ENCODE data around the gene TPRA1.
A peak's percentile ranks its signal among the peaks of the same experiment; 100 is the strongest.
"Not testable (repeated sequence)": the region's sequence is repeated elsewhere in the genome, so short reads cannot be mapped to it uniquely, and the experiment has no call there.

Gene TPRA1

DNA sequence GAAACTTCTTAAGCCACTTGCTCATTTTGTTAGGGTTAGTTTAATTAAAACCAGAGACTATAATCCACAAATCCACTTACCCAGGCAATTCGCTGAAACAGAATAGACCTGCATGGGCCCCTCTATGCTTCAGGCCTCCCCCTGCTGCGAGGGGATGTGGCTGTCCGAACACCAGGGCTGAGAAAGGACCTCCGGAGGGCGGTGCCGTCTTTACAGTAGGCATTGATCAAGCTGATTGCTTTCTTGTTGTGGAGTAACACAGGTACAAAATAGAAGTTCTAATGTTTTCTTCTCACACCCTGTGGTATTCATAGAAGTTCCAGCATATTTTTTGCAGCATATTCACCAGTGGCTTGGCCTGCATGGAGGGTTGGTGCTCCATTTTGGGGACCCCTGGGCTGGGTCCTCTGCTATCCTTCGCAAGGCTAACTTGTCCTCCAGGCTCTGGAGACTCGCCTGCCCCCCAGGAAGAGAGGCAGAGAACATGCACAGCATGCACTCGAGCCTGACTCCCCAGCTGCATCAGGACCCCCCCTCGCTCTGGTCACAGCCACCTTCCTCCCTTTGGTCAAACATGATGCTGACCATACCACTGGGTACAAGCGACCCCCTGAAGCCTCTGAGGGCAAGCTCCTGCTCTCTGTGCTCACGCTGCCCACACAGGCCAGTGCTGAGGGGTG is 55.3 kb downstream of the TPRA1 start:
- DNase-seq: no peak

DNA sequence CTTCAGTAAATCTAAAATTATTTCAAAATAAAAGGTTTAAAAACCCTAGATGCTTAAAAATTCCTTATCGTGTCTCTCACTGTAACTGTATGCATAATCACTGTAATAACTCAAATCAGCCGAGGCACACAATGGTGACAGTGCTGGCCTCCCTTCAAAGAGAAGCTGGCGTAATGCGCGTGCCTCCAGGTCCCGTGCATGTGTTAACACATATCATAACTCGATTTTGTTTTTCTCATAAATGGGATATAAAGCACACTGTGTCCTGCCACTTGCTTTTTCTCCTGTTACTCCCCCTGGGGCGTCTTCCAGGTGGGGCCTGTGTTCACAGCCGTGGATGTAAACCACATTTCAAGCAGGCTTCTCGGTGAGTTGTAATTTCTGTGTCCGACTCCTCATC is 56.0 kb downstream of the TPRA1 start:
- peak; percentile 11 for DNase-seq

DNA sequence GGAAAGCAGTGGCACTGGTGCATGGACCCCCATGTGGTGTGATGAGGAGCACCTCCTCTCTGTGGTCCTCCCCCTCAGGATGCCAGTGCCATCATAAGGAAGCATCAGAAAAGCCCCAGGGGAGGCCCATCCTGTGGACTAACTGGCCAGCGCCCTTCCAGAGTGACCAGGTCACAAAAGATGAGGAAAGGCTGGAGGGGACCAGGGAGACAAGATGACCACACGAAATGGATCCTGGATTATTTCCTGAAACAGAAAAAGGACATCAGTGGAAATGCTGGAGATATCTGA is 56.4 kb downstream of the TPRA1 start:
- DNase-seq: no peak

DNA sequence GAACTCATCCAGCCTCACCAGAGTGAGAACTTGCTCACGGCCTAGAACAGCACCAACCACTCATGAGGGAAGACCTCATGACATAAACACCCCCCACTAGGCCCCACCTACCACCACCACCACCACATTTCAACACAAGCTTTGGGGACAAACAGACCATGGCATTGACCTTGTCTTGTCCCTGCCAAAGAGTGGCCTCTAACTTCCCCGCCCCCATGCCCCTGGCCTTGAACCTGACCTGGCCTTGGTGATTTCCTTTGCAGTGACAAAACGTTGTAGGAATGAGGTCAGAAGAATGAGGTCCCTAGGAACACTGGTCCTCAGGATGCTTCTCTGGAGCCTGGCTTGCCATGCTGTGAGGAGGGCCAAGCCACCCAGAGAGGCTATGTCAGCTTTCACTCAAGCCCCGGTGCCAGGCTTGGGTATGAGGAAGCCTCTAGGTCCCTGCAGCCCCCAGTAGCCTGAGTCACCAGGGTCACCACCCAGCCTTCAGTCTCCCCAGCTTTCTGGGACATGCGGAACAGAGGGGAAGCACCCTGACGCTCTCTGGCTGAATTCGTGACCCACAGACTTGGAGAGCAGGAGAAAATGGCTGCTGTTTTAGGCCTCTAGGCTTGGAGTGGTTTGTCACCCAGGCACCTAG is 57.9 kb downstream of the TPRA1 start:
- DNase-seq: no peak

DNA sequence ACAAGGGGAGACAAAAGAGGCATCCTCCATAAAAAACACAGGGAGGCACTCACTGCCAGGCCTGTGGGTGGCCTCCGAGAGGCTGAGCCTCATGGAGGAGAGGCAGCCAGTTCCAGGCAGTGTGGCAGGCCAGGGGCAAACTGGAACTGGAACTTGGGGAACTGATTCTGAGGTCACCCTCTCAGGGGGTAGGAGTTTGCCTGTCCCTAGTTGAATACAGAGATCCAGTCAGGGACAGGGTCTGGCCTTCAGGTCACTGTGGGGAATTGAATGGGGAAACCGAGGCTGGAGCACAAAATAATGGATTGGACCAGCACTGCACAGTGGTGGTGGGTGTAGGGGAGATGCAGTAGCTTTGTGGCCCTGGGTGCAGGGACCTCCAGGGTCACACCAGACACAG is 58.7 kb downstream of the TPRA1 start:
- DNase-seq: no peak

DNA sequence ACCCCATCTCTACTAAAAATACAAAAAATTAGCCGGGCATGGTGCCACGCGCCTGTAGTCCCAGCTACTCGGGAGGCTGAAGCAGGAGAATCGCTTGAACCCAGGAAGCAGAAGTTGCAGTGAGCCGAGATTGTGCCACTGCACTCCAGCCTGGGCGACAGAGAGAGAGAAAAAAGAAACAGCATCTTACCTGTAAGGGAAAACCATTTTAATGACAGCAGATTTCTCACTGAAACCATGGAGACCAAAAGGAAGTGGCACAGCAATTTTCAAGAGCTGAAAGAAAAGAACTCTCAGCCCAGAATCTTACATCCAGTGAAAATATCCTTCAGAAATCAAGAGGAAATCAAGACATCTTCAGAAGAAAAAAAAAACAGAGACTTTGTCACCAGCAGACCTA is 59.7 kb downstream of the TPRA1 start:
- DNase-seq: not testable (repeated sequence)

DNA sequence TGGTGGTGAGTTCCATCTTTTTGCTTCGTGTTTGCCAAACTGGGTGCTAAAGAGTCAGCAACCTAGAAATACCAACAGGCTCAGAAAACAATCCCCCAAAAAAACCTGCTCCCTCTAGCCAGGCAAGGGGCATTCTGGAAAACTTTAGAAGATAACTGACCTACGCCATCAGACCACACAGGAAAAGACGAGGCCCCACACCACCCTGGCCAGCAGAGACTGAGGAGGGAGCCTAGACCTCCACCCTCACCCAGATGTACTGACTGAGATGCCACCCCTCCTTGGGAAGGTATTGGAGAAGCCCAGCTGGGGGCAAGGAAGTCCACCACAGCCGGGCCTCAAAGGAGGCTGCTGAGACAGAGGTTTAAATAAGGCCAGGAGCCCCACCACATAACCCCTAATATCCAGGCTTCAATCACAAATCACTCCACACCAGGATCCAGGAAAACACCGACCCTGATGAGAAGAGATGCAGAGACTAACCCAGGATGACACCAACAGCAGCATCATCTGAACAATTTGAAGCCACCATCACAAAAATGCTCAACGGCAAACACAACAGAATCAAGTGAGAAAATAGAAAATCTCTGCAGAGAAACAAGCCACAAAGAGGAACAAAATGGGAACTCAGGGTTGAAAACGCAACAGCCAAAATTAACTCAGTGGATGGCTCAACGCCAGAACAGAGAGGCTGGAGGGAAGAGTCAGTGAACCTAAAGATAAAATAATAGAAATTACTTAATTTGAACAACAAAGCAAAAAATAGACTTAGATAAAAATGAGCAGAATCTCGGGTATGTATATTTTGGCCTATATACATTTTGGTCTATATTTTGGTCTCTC is 61.0 kb downstream of the TPRA1 start:
- DNase-seq: no peak

DNA sequence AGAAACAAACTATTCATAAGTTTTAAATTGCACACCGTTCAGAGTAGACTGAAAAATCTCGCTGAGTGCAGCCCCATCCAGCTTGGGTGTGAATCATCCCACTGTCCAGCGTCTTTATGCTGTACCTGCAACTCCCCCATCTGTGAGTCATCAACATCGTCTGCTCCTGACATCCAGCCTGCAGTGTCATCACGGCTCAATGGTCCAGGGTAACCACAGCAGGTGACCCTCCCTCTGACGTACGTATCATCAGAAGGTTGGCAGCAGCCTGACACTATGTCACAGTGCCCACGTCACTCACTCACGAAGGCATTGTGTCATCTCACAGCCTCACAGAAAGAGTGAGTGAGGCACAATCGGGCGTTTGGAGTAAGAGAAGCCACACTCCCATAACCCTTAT is 65.2 kb downstream of the TPRA1 start:
- DNase-seq: no peak

DNA sequence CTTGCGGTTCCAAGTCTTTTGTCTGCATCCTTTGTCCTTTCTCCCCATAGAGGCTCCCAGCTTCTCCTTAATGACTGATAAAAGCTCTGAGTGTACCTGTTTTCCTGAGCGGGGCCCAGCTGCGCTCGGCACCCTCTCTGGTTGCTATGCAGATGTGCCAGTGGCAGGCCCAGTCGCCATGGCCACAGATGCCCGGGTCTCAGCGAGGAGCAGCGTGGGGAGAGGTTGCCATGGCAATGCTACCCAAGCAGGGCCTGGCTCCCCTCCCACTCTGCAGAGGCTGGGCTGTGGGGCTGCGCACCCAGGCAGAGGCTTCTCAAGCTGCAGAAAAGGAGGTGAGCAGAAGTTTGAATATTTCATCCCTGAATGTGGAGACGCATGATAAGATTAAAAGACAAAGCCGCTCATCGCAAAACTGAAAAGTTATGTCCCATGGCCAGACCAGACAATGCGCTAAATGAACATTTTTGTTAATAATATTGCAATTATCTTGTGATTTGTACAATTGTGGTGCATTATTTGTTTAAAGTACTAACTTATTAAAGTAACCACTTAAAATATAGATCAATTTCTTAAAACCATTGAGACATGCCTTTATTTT is 66.1 kb downstream of the TPRA1 start:
- no peak for DNase-seq
